CD4-positive, alpha-beta T cell treated with Interleukin-2 at 100 ng/mL for 4 hours (primary cell): ENCODE results near the gene MBD4.

Experiments
- DNase-seq: peaks from one replicate; pipeline ENCODE4 v3.0.0-alpha.2; 2020; ENCODE audit warnings: low spot score

The MBD4 gene

GRCh38 chr3:129463094-129463493, 23.3 kb upstream of the MBD4 start:
- DNase-seq, result no peak

DNA sequence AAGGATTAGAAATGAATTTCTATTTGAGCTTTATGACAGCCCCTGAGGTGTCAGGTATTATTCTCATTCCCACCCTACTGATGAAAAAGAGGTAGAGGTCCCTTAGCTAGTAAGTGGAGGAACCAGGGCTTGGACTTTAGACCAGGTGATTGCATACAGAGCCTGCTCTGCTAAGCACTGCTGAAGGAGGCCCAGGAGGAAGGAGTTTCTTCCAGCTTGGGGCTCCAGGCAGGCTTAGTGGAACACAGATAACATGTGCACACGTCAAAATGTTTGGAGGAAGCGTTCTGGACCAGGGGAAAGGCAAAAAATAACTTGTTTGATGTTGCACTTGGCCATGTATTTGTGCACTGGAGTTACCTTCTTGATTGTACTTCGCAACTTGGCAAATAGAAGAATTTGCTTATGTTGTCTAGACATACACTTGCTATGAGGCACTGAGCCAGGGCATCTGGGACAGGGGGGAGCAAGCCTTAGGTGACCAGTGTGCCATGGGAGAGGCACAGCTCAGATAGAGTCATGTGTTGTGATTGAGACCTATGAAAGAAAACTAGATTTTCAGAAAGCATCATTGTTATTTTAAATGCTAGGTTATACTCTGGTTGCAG, 22.7 kb upstream of the MBD4 start:
- DNase-seq, result no peak

- DNase-seq, result no peak
Measured at GRCh38 chr3:129461461-129462146, 21.9 kb upstream of the MBD4 start.

DNA sequence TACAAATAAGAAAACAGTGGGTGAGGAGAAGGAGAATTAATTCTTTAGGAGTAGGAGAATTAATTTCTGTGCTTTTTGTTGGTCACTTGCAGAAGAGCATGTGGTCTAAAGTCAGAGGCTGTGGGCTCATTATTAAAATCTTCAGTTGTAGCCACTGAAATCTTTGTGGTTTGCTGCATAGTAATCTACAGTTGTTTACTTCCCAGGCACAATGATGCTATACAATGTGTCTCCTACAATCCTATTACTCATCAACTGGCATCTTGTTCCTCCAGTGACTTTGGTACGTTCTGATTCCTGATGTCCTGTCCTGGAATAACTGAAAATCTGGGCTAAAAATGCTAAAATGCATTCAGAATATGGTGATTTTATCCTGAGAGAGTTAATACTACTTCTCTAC, 21.3 kb upstream of the MBD4 start:
- DNase-seq, result no peak

DNA sequence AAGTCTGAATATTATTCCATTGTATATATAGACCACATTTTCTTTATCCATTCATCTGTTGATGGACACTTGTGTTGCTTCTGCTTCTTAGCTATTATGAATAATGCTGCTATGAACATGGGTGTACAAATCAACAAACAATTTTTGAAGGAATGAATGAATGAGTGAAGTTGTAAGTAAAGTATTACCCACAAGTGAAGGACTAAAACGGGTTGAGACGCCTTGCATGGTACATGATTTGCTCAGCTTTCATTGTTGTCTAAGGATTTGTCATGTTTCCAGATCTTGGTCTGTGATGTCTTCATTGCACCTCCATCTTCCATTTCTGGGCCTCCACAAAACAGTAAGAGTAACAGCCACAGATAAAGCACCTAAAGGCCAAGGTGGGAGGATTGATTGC, 20.8 kb upstream of the MBD4 start:
- no peak for DNase-seq

GRCh38 chr3:129460155-129460554, 20.4 kb upstream of the MBD4 start:
- no peak for DNase-seq

- DNase-seq, result no peak
Measured at GRCh38 chr3:129453732-129454131, 14.0 kb upstream of the MBD4 start.

DNA sequence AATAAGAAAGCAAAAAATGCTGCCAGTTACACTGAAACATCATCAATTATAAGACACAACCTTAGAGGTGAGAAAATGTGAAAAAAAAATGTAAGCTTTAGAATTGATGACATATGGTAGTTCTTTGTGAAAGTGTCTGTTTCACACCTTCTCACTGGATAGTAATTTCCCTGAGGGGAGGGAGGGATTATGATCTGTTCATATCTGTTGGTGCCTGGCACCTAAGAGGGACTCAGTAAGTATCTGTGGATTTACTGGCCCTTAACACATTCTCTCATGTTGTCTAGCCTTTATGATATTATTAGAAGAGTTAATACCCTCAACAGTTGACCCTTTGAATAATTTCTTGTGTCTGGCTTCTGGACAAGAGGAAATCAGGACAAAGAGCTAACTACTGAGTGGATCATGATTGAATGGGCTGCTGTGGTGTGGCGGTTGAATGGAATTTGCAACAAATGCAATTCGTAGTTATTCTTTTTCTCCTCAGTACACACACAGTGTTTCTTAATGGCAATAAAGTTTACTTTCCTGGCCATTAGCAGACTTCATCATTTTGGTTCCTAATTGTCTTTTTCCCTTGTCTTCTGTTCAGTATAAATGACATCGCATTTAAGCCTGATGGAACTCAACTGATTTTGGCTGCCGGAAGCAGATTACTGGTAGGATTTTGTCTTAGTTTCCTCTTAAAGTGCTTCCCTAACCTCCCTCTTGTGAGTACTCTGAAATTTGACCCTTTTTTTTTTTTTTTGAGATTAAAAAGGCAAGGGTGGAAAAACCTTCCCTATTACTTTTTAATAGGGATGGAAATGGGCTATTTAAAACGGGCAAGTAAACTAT, 9.7 kb upstream of the MBD4 start:
- DNase-seq, result no peak

GRCh38 chr3:129448186-129448895, 8.6 kb upstream of the MBD4 start:
- DNase-seq, result no peak

- no peak for DNase-seq
Measured at GRCh38 chr3:129446926-129447325, 7.2 kb upstream of the MBD4 start.

DNA sequence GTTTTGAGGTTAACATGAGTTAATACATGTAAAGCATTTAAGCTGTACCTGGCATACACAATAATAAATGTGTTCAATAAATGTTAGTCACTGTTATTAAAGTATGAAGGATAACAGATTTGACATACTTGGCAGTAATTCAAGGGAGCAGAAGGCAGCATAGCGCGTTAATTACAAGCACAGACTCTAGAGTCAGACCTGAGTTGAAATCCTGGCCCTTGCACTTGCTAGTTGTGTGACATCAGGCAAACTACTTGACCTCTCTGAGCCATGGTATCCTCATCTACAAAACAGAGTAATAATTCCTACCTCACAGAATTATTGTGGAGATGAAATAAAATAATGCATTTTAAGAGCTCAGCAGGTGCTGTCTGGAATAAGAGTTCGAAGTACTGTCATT, 5.7 kb upstream of the MBD4 start:
- DNase-seq, result no peak

- no peak for DNase-seq
Measured at GRCh38 chr3:129442947-129443346, 3.2 kb upstream of the MBD4 start.

- DNase-seq, result no peak
Measured at GRCh38 chr3:129442486-129442885, 2.7 kb upstream of the MBD4 start.

GRCh38 chr3:129441782-129442181, 2.0 kb upstream of the MBD4 start:
- no peak for DNase-seq

DNA sequence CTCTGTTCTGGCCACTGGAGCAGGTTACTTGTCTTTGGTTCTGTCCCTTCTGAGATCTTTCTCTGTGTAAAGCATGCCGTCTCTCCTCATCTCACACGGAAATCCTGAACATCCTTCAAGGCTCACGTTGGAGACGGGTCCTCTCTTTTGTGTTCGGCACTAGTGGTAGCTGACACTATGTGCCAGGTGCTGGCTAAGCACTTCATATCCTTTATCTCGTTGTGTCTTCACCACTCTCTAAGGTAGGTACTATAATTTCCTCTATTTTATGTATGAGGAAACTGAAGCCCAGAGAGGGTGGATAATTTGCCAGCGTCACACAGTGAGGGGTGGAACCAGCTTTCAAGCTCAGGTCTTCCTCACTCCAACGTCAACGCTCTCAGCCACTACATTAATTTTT, 1.5 kb upstream of the MBD4 start:
- DNase-seq, result peak; percentile 12

DNA sequence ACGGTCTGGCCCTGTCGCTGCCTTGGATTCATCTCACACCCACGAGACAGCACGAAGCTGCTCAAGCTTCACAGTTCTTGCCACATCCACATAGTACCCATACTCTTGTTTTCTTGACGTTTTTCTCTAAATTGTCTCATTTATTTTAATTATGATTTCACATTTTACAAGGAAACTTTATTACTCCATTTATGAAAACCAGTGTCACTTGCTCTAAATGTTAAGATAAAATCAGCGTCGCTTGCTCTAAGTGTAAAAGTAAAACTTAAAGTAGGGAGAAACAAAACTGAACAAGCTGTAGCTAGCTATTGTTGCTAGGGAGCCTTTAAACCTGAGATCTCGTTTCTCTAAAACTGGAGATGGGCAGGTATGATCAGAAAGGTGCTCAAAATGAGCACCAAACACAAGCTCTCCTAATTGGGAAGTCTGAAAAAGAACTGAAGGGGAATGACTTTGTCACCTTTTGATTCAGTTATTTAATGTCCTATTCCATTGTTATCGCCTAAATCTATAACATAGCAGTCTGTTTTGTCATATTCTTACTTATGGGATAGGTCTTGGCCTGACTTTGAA, 956 bp upstream of the MBD4 start:
- no peak for DNase-seq

GRCh38 chr3:129439226-129439816, 427 bp downstream of the MBD4 start:
- peak; percentile 32 for DNase-seq

DNA sequence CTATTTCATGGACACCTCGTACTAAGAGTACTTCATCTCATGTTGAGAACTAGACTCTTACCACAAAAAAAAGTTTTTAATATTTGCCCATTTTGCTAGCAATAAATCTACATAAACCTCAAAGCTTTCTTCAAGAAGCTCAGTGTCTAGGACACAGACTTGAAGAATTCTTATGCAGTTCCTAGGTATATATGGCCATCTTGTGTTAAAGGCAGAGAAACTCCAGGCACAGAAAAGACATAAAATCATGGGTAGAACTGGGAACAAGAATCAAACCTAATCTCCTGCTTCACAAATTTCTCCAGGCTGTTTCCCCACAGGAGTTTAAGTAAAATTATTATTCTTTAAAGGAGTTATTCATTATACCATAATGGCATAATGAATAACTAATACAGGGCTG, 4.4 kb downstream of the MBD4 start:
- no peak for DNase-seq

GRCh38 chr3:129434140-129434539, 5.6 kb downstream of the MBD4 start:
- no peak for DNase-seq

GRCh38 chr3:129433565-129433964, 6.2 kb downstream of the MBD4 start:
- DNase-seq, result no peak

- no peak for DNase-seq
Measured at GRCh38 chr3:129432671-129433070, 7.1 kb downstream of the MBD4 start.

GRCh38 chr3:129432036-129432435, 7.7 kb downstream of the MBD4 start:
- DNase-seq, result no peak
